Activated CD8-positive, alpha-beta memory T cell treated with anti-CD3 and anti-CD28 coated beads, Interleukin-2, amount 50 U/mL, for 1 hour (primary cell): ENCODE measurements around the gene RSPO3.
A peak's percentile ranks its signal among the peaks of the same experiment; 100 is the strongest.

Experiments
- DNase-seq: peaks from one replicate; pipeline ENCODE4 v3.0.0-alpha.2; 2020; ENCODE audit errors: extremely low read depth

The RSPO3 gene

GRCh38 chr6:127111526-127111925 is 6.9 kb upstream of the RSPO3 start:
- DNase-seq: no peak

GRCh38 chr6:127114214-127114760 is 4.2 kb upstream of the RSPO3 start:
- DNase-seq: no peak

- no peak for DNase-seq
Observed at GRCh38 chr6:127115084-127115655, 3.3 kb upstream of the RSPO3 start.

- no peak for DNase-seq
Observed at GRCh38 chr6:127115746-127116145, 2.7 kb upstream of the RSPO3 start.

GRCh38 chr6:127117979-127118297 is 533 bp upstream of the RSPO3 start:
- DNase-seq: no peak

- no peak for DNase-seq
Observed at GRCh38 chr6:127119102-127120022, 891 bp downstream of the RSPO3 start.

- no peak for DNase-seq
Observed at GRCh38 chr6:127120023-127120786, 1.7 kb downstream of the RSPO3 start.

- DNase-seq: peak; percentile 4
Observed at GRCh38 chr6:127120787-127121636, 2.5 kb downstream of the RSPO3 start.

GRCh38 chr6:127121637-127121960 is 3.1 kb downstream of the RSPO3 start:
- no peak for DNase-seq

- no peak for DNase-seq
Observed at GRCh38 chr6:127124172-127124571, 5.7 kb downstream of the RSPO3 start.

GRCh38 chr6:127124680-127125079 is 6.2 kb downstream of the RSPO3 start:
- no peak for DNase-seq

GRCh38 chr6:127128066-127128465 is 9.6 kb downstream of the RSPO3 start:
- DNase-seq: no peak

GRCh38 chr6:127129251-127129650 is 10.8 kb downstream of the RSPO3 start:
- DNase-seq: no peak

GRCh38 chr6:127131275-127131674 is 12.8 kb downstream of the RSPO3 start:
- DNase-seq: no peak

- DNase-seq: no peak
Observed at GRCh38 chr6:127131772-127132376, 13.4 kb downstream of the RSPO3 start.

GRCh38 chr6:127134136-127134535 is 15.7 kb downstream of the RSPO3 start:
- no peak for DNase-seq

GRCh38 chr6:127136786-127137185 is 18.3 kb downstream of the RSPO3 start:
- DNase-seq: no peak

GRCh38 chr6:127146932-127147331 is 28.5 kb downstream of the RSPO3 start:
- DNase-seq: no peak

- DNase-seq: no peak
Observed at GRCh38 chr6:127147534-127147933, 29.1 kb downstream of the RSPO3 start.

- DNase-seq: no peak
Observed at GRCh38 chr6:127148511-127148910, 30.0 kb downstream of the RSPO3 start.

GRCh38 chr6:127154509-127154908 is 36.0 kb downstream of the RSPO3 start:
- DNase-seq: no peak
